ENCODE measurements around the gene TMEM30B.
A peak's percentile ranks its signal among the peaks of the same experiment; 100 is the strongest.
"Not testable (repeated sequence)": the region's sequence is repeated elsewhere in the genome, so short reads cannot be mapped to it uniquely, and the experiment has no call there.

Gene TMEM30B, protein sequence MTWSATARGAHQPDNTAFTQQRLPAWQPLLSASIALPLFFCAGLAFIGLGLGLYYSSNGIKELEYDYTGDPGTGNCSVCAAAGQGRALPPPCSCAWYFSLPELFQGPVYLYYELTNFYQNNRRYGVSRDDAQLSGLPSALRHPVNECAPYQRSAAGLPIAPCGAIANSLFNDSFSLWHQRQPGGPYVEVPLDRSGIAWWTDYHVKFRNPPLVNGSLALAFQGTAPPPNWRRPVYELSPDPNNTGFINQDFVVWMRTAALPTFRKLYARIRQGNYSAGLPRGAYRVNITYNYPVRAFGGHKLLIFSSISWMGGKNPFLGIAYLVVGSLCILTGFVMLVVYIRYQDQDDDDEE

DNA sequence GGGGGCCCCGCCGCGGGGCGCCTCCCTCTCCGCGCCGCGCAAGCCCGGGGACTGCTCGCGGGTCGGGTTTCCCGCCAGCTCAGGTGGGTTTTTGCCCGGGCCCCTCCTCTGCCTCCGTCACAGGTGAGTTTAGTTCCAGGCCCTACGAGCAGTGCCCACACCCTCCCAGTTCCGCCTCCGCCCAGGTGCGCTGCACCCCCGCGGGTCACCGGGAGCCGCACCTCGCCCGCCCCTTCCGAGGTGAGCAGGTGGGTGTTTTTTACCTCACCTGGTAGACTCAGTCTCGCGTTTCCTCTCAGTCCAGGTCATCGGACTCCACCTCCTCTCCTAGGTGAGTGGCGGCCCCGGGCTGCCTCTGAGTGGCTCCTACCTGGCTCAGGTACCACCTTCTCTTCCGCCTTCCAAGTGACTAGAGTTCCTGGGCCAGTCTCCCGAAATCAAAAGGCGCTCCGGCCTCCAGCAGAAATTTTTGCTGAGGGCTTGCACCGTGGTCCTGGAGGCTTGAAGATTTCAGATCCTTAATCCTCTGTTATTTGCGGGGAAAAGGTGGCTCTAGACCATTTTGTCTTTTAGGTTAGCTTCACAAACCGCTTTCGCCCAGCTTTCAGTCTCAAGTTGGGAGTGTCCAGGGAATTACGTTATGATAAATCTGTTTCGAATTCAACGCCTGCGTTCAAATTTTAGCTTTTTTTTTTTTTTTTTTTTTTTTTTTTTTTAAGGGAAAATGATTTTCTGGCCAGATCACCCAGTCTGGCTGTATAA is at the start of gene TMEM30B:
Gene TMEM30B, minus strand, starts transcription at position 153 of the 762 bp plus-strand sequence. CDS start 191 bp downstream, outside the sequence.
- DNase-seq (ENCODE audit: extremely low read depth in 1 of 2, low read depth in 1 of 2), result no peak

DNA sequence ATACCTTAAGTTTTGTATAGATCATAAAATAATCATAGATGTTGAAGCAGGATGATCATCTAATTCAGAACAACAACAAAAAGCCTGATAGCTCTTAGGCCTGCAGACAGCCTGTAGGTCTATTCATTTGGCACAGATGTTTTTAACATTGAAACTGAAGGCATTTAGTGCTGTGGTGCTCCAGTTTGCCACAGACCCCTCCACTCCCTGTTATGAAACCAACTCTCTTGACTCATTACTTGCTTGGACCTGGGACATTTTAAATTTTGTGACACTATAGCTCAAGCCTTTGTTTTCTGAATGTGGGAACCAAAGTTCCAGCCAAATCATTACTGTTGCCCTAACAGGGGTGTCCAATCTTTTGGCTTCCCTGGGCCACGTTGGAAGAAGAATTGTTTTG is 49.4 kb upstream of the TMEM30B start:
- DNase-seq (ENCODE audit: extremely low read depth in 1 of 2, low read depth in 1 of 2), result no peak

DNA sequence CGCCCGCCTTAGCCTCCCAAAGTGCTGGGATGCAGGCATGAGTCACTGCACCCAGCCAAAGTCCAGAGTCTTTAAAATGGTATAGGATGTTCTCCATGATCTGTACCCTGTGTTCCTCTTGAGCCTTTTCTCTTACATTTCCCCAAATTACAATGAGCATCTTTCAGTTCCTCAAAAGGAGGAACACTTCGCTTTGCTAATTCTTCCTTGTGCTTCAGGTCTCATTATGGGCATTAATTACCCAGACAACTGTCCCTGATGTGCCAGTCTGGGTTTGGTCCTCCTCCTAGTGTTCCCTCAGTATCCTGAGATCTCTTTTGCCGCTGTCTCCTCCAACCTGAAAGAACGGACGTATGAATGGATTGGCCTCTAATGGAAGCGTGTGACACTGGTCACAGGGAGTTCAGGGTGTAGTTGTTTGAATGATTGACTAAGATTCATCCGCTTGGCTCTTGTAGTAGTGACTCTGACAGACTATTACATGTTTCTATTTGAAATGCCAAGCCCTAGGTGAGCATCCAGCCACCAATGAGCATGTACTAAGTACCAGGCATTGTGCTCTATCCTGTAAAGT is 48.4 kb upstream of the TMEM30B start:
- DNase-seq (ENCODE audit: extremely low read depth in 1 of 2, low read depth in 1 of 2), result no peak

DNA sequence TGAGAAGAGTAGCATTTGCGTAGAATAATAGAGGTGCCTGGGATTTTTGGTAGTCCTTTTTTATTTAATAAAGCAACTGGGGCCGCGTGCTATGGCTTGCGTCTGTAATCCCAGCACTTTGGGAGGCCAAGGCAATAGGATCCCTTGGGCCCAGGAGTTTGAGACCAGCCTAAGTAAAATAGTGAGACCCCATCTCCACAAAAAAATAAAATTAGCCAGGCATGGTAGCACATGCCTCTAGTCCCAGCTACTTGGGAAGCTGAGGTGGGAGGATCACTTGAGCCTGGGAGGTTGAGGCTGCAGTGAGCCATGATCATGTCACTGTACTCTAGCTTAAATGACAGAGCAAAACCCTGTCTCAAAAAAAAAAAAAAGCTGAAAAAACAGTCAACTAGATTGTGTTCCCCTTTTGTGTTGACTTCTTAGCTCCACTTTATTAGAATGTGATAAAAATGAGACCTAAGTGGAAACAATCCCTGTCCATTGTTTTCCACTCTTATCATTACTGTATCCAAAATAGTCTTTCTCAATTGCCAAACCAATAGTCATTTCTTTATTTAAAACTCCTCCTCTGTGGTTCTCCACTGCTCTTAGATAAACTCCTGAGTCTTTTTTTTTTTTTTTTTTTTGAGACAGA is 47.6 kb upstream of the TMEM30B start:
- no peak for DNase-seq (ENCODE audit: extremely low read depth in 1 of 2, low read depth in 1 of 2)

DNA sequence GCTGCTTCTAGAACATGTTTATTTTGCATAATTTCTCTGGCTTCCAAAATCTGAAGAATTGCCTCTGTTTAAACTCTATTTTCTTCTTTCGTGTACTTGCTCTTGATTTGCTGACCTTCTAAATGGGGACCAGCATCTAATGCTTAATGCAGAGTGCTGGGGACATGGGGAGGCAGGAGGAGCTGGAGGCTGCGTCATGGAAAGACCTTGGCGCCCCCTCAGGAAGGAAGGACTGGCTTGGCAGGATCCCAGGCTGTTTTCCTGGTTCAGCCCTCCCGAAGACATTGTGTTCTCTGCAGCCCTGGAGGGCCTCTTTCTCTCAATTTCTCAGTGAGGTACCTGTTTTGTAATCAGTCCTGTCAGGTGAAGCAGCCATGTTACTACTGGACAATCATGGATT is 45.7 kb upstream of the TMEM30B start:
- DNase-seq (ENCODE audit: extremely low read depth in 1 of 2, low read depth in 1 of 2), result no peak

DNA sequence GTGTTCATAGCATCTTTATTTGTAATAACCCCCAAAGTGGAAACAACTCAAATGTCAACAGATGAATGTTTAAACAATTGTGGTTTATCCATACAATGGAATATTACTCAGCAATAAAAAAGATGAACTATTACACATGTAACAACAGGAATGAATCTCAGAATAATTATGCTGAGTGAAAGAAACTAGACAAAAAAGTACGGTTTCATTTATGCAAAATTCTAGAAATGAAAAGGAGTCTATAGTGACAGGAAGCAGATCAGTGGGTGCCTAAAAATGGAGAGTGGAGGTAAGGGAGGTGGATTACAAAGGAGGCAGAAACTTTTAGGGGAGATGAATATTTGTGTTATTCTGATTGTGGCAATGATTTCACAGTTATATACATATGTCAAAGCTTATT is 45.0 kb upstream of the TMEM30B start:
- DNase-seq (ENCODE audit: extremely low read depth in 1 of 2, low read depth in 1 of 2), result no peak

DNA sequence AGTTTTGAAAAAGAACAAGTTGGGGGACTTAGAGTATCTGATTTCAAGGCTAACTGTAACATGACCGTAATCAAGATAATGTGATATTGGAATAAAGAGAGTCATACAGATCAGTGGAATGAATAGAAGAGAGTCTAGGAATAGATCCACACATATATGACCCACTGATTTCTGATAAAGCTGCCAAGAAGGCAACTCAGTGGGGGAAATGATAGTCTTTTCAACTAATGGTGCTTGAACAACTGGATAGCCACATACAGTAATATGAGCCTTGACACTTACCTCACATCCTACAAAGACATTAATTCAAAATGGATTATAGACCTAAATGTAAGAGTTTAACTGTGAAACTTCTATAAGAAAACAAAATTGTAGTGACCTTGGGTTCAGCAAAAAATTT is 44.0 kb upstream of the TMEM30B start:
- DNase-seq (ENCODE audit: extremely low read depth in 1 of 2, low read depth in 1 of 2), result no peak

DNA sequence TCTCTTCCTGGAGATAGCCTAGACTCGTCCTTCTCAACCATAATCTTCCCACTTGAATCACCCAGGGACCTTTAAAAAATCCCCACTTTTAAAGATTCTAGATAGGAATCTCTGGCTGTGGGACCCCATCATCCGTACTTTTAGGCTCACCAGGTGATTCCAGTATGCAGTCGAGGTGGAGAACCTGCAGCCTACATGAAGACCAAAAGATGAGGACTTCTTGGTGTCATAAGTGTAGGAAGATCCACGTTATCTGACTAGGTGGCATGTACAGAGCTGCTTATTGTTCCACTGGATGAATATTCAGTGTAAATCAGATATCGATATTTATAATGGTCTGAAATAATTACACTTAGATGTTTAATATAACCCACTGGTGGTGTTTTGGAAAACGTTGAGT is 42.8 kb upstream of the TMEM30B start:
- DNase-seq (ENCODE audit: extremely low read depth in 1 of 2, low read depth in 1 of 2), result no peak

DNA sequence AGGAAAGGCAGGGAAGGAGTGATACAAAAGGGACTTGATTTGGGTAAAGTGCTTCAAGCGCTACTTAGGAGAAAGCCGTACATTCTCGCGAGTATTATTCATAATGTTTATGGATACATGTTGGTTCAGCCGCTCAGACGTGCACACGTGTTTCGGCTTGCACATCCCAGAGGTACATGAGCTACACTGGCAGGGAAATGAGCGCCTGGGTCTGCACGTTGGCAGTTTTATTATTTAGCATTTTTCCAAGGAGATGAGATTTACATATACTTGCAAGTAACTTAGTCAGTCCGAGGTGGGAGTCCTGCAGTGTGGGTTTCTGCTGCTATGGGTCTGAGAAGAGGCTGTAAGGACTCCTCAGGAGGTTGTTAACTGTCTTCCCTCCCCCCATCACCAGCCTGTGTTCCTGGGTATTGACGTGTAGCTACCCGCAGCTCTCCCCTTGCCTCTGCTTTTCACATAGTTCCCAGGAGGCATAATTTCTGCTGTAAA is 41.7 kb upstream of the TMEM30B start:
- no peak for DNase-seq (ENCODE audit: extremely low read depth in 1 of 2, low read depth in 1 of 2)

DNA sequence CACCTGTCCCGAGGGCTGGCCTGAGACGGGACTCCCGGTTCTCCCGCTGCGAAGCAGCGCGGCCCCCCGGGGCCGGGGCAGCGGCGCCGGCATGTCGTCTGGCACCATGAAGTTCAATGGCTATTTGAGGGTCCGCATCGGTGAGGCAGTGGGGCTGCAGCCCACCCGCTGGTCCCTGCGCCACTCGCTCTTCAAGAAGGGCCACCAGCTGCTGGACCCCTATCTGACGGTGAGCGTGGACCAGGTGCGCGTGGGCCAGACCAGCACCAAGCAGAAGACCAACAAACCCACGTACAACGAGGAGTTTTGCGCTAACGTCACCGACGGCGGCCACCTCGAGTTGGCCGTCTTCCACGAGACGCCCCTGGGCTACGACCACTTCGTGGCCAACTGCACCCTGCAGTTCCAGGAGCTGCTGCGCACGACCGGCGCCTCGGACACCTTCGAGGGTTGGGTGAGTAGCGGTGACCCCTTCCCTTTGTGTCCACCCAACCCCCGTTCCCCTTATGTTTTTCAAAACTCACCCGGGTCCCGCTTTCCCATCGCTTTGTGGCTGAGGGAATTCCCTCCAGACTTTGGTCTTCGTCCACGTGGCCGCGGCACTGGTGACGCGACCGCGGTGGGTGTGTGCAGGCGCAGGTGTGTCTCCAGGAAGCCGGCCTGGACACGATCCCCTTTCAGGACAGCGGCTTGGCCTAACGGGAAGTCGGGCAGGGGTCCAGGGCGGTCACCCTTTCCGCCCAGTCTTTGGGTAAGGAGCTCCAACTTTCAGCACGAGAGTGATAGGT is 41.1 kb upstream of the TMEM30B start:
- no peak for DNase-seq (ENCODE audit: extremely low read depth in 1 of 2, low read depth in 1 of 2)

DNA sequence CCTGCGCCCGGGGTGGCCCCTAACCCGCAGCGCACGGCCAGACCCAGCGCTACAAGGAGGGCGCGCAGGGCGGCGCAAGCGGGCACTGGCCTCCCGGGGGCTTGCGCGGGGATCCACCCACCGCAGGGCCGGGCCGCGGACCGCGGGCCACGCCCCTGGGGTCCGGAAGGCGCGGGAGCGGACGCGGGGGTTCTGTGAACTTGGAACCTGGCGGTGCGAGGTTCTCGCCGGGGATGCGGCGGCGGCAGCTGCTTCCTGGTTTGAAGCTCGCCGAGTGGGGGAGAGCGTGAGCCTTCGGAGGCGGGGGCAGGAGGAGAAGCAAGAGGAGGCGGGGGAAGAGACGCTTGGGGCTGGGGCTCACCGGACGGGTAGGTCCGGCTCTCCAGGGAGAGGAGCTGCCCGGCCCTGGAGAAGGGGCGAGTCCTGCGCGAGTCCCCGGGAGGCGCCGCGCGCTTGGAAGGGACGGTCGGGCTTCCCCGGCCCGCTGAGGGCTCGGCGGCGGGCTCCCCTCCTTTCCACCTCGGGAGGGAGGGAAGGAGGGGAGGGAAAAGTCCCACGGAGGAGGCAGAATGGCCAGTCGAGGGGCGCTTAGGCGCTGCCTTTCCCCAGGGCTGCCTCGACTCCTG is 40.4 kb upstream of the TMEM30B start, which contains the start of gene PRKCH:
Gene PRKCH, plus strand, starts transcription at position 195 of the 626 bp plus-strand sequence. CDS start 523 bp downstream, outside the sequence.
- DNase-seq (ENCODE audit: extremely low read depth in 1 of 2, low read depth in 1 of 2), result peak; percentile 67 to 80

DNA sequence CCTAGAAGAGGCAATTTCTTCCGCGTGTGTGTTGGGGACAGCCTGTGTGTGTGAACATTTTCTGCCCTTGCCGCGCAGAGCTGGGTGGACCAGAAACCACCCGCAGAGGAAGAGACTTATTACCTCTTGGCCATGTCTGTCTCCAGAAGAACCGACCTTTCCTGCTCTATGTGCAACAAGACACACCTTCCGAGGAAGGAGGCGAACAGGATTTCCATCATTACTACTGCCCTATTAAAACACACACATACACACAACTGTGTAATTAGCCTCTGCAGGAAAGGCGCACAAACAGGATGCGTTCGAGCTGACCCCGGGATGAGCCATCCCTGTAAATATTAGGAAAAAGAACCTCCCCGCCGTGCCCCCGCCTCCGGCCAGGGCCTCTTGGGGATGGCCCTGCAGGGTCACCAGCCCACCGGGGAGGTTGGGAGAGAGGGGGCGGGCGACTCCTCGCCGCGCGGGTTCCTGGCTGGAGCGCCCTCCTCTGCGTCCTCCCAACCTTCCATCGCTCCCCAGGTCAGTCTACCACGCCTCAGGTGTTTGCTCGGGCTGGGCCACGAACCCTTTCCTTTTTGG is 39.8 kb upstream of the TMEM30B start:
- no peak for DNase-seq (ENCODE audit: extremely low read depth in 1 of 2, low read depth in 1 of 2)

DNA sequence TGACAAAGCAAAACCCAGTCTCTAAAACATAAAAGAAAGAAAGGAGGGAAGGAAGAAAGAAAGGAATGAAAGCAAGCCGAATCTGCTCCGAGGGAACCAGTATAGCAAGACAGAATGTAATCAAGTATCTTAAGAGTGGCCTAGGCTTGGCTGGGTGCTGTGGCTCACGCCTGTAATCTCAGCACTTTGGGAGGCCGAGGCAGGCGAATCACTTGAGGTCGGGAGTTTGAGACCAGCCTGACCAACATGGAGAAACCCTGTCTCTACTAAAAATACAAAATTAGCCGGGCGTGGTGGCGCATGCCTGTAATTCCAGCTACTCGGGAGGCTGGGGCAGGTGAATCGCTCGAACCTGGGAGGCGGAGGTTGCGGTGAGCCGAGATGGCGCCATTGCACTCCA is 39.0 kb upstream of the TMEM30B start:
- DNase-seq (ENCODE audit: extremely low read depth in 1 of 2, low read depth in 1 of 2), result not testable (repeated sequence)

DNA sequence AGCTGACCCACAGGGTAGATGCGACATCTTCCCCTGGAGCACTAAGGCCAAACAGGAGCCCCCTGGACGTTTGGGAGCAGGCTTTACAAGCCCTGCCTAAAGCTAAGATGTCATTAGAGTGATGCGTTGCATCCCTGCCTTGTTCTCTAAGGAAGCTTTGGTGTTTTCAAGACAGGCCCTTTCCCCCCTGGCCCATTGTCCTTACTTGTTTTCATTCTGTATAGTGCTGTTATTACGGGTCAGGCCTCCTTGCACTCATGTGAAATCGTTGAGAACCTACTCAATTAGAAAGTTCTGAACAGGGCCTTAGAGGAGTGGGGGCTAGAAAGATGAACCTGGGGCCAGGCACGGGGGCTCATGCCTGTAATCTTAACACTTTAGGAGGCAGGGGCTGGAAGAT is 38.6 kb upstream of the TMEM30B start:
- no peak for DNase-seq (ENCODE audit: extremely low read depth in 1 of 2, low read depth in 1 of 2)

DNA sequence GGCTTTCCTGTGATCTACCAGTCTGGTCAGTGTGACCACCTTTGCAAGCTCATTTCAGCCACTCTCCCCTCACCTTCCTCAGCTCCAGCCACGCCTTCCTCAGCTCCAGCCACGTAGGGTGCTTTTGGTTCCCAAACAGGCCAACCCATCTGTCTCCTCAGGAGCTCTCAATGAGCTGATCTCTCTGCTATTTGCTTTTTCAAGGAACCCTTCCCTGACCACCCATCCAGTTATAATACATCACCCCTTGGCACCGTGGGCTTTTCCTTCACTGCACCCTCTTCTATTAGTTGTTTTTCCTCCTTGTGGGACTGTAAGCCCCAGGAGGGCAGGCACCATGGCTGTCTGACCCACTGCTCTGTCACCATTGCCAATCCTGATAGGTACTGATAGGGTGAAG is 37.9 kb upstream of the TMEM30B start:
- no peak for DNase-seq (ENCODE audit: extremely low read depth in 1 of 2, low read depth in 1 of 2)

DNA sequence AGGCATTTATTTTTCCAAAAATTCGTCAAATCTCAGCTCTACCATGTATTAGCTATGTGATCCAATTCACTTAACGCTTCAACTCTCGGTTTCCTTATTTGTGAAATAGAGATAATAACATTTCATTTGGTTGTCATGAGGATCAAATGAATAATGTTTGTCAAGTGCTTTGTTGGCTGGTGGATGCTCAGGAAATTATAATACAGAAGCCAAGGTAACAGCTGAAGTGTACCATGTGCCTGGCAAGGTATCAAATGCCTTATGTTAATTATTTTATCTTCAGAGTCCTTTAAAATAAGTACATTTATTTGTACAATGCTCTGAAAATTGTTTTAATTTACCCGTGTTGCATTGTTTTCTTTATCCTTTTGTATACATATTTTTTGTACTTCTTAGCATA is 34.2 kb upstream of the TMEM30B start:
- no peak for DNase-seq (ENCODE audit: extremely low read depth in 1 of 2, low read depth in 1 of 2)

DNA sequence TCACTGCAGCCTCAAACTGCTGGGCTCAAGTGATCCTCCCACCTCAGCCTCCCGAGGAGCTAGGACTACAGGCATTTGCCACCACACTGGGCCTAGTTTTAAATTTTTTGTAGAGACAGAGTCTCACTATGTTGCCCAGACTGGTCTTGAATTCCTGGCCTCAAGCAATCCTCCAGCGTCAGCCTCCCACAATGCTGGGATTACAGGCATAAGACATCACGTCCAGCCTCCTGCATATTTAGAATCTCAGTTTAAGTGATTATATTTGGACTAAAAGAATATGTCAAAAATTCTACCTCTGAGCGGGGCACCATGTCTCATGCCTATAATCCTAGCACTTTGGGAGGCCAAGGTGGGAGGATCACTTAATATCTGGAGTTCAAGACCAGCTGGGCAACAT is 27.6 kb upstream of the TMEM30B start:
- DNase-seq (ENCODE audit: extremely low read depth in 1 of 2, low read depth in 1 of 2), result not testable (repeated sequence)

DNA sequence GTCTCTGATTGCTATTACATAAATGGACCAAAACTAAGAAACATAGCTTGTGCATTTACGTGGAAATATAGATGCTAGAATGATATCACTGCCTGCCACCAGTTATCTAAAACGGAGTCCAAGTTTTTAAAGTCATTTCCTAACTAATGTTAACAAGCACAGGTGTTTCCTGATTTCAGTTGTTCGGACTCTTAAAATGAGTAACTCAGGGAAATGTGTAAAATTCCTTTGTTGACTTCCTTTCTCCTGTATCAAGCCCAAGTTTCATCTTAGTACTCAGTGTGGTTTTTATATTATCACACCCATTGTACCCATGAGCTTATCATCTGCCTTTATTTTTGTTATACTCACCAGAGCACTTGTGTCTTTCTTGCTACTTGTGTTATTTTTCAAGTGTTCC is 27.1 kb upstream of the TMEM30B start:
- DNase-seq (ENCODE audit: extremely low read depth in 1 of 2, low read depth in 1 of 2), result no peak

DNA sequence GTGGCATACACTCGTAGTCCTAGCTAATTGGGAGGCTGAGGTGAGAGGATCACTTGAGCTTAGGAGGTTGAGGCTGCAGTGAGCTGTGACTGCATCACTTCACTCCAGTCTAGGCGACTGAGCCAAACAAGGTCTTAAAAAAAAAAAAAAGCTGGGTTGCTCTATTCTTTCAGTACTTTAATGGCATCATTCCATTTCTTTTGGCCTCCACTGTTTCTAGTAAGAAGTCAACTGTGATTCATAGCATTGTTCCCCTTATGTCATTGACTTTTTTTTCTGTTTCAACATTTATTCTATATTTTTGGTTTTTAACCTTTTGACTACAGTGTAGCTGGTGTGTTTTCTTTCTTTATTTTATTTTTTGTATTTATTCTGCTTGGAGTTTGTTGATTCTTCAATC is 23.6 kb upstream of the TMEM30B start:
- no peak for DNase-seq (ENCODE audit: extremely low read depth in 1 of 2, low read depth in 1 of 2)

DNA sequence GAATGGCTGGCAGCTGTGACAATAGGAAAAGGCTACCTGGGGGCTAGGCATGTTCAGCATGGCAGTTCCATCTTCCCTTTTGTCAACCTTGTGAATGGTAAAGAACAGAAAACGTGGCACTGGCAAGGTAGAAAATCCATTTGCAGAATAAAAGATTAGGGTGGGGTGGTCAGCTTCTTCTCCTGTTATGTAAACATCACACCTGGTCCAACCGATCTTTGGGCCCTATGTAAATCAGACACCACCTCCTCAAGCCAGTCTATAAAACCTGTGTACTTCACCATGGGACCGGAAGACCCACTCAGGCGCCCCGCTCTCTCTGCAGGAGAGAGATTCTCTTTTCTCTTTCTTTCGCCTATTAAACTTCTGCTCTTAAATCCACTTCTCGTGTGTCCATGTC is 19.6 kb upstream of the TMEM30B start:
- DNase-seq (ENCODE audit: extremely low read depth in 1 of 2, low read depth in 1 of 2), result no peak
